ENCODE results near the gene NRXN3. TPM values are rescaled to one million over a fixed set of nuclear protein-coding genes. Genes with fewer than 3 reads are reported as not detected.

Gene NRXN3
- total and polyA plus RNA-seq, 11 donors: 0.19 to 2.2 (median 1.1) TPM

- no peaks in the 10 kb centered on the region for H3K36me3 ChIP-seq
- DNase-seq (no peak), ATAC-seq (no peak)
- H3K27me3 ChIP-seq: peaks cover 0 to 10% (median 0%) of the 10 kb centered on the region in 9 donors
- whole genome bisulfite sequencing, 4 donors: 42 to 49% (median 44%) methylated on average over 4 of the region's 4 CpGs
- intact Hi-C loops (cut with DNase I): no loop called here
- no peaks in the 10 kb centered on the region for H3K9me3 ChIP-seq
- H3K27ac ChIP-seq: no peak overlapping the region
- H3K4me3 ChIP-seq: no peak overlapping the region
- TF ChIP-seq POLR2A (IDR thresholded peaks at IDR 0.05): no peak
- TF ChIP-seq CTCF (IDR thresholded peaks at IDR 0.05): no peak
- no peaks in the 10 kb centered on the region for H3K4me1 ChIP-seq
Measured at GRCh38 chr14:78704965-78705364, 534.8 kb downstream of the NRXN3 start.

- peaks cover 0 to 10% (median 0%) of the 10 kb centered on the region in 9 donors for H3K27me3 ChIP-seq
- DNase-seq (no peak), ATAC-seq (no peak)
- H3K27ac ChIP-seq: no peak overlapping the region
- intact Hi-C loops (cut with DNase I): no loop called here
- H3K36me3 ChIP-seq: no peaks in the 10 kb centered on the region
- no peaks in the 10 kb centered on the region for H3K9me3 ChIP-seq
- TF ChIP-seq CTCF (IDR thresholded peaks at IDR 0.05) (no peak), POLR2A (IDR thresholded peaks at IDR 0.05) (no peak)
- H3K4me1 ChIP-seq: no peaks in the 10 kb centered on the region
- no peak overlapping the region for H3K4me3 ChIP-seq
Measured at GRCh38 chr14:78705989-78706388, 535.8 kb downstream of the NRXN3 start.

GRCh38 chr14:78709795-78710557, 539.8 kb downstream of the NRXN3 start:
- no peak overlapping the region for H3K4me3 ChIP-seq
- 66 to 71% (median 69%) methylated on average over 5 of the region's 5 CpGs for WGBS, 4 donors
- DNase-seq (no peak), ATAC-seq (no peak)
- TF ChIP-seq CTCF (IDR thresholded peaks at IDR 0.05): no peak
- TF ChIP-seq POLR2A (IDR thresholded peaks at IDR 0.05): no peak
- H3K36me3 ChIP-seq: no peaks in the 10 kb centered on the region
- intact Hi-C loops (cut with DNase I): no loop called here
- no peaks in the 10 kb centered on the region for H3K9me3 ChIP-seq
- no peak overlapping the region for H3K27ac ChIP-seq
- H3K27me3 ChIP-seq: peaks cover 0 to 2% (median 0%) of the 10 kb centered on the region in 9 donors
- no peaks in the 10 kb centered on the region for H3K4me1 ChIP-seq

- no peak for DNase-seq
Measured at GRCh38 chr14:78710963-78711362, 540.8 kb downstream of the NRXN3 start.

More at GRCh38 chr14:78710963-78711362, 540.8 kb downstream of the NRXN3 start:
- Histone ChIP-seq H3K4me3 (no peak overlapping the region), H3K36me3 (no peaks in the 10 kb centered on the region), H3K4me1 (no peaks in the 10 kb centered on the region), H3K27me3 (no peaks in the 10 kb centered on the region), H3K27ac (no peak overlapping the region), H3K9me3 (no peaks in the 10 kb centered on the region)
- intact Hi-C loops (cut with DNase I): no loop called here
- no peak for ATAC-seq
- WGBS, 4 donors: 69 to 76% (median 72%) methylated on average over 4 of the region's 4 CpGs
- no peak for TF ChIP-seq POLR2A (IDR thresholded peaks at IDR 0.05)
- no peak for TF ChIP-seq CTCF (IDR thresholded peaks at IDR 0.05)

Measured in heart left ventricle (tissue), 16 donors.